Measurements from ENCODE around the gene PTPRE. TPM values are rescaled to one million over a fixed set of nuclear protein-coding genes. Genes with fewer than 3 reads are reported as not detected.

Gene PTPRE
- total RNA-seq, 3 donors from 2014 or later, result 11.8 to 42.9 (median 25.6) TPM

DNA sequence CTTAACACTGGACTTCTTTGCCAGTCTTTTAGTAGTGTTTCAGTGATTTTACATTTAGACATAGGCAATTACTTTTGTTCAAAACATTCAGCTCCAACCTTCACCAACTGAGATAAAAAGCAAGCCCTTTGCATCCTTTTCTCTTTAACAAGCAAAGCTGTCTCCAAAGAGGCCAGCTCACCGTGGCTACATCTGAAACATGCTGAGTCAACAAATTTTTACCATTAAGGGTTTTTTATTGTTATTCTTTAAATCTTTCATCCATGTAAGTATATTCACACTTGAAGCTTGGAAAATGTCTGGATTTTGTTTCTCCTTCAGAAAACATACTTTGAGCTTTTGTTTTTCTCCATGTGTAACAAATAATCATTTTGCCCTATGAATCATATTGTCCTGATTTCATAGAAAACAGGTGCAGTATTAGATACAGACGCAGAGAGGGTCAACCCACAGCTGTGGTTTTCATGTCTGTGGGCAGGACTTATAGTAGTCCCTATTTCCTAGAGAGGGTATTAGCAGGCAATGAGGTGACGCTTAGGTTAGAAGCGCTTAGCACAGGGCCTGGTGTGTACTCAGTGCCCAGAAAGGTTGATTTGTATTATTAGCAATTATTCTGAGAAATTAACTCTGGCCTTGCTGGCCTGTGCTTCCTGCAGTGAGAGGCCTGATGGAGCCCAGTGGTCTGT, 119.9 kb downstream of the PTPRE start:
- H3K27me3 ChIP-seq, result no peaks in the 10 kb centered on the region
- TF ChIP-seq POLR2A (IDR thresholded peaks at IDR 0.05) (no peak), POLR2AphosphoS5 (IDR thresholded peaks at IDR 0.05) (no peak)
- TF ChIP-seq, protein P1, sequence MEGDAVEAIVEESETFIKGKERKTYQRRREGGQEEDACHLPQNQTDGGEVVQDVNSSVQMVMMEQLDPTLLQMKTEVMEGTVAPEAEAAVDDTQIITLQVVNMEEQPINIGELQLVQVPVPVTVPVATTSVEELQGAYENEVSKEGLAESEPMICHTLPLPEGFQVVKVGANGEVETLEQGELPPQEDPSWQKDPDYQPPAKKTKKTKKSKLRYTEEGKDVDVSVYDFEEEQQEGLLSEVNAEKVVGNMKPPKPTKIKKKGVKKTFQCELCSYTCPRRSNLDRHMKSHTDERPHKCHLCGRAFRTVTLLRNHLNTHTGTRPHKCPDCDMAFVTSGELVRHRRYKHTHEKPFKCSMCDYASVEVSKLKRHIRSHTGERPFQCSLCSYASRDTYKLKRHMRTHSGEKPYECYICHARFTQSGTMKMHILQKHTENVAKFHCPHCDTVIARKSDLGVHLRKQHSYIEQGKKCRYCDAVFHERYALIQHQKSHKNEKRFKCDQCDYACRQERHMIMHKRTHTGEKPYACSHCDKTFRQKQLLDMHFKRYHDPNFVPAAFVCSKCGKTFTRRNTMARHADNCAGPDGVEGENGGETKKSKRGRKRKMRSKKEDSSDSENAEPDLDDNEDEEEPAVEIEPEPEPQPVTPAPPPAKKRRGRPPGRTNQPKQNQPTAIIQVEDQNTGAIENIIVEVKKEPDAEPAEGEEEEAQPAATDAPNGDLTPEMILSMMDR (IDR thresholded peaks at IDR 0.05), result no peak
- H3K36me3 ChIP-seq, result no peaks in the 10 kb centered on the region
- H3K4me3 ChIP-seq, result no peak overlapping the region
- H3K27ac ChIP-seq, result no peak overlapping the region
- H3K4me1 ChIP-seq, result no peaks in the 10 kb centered on the region
- no peaks in the 10 kb centered on the region for H3K9me3 ChIP-seq
- intact Hi-C loops (cut with DNase I; ENCODE audit: low total_unique reads), result no loop called here
- DNase-seq (ENCODE audit: low spot score in 2 of 2), result no peak

DNA sequence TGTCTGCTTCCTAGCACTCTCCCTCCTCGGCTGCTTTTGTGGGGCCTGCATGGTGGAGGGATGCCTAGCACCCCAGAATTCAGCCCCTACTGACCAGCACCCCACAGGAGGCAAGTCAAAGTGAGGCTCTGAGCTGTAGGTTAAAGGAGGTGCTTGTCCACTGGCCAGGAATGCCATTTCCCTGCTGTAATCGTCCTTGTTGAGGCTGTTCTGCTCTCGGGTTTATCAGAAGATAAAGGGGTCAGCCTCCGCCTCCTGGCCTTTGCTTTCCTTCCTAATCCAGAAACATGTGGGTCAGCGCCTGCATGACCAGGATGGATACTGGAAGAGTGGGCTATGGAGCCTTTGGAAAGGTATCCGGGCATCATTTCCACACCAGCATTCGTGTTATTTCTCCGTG, 120.4 kb downstream of the PTPRE start:
- no peaks in the 10 kb centered on the region for H3K9me3 ChIP-seq
- no peak overlapping the region for H3K27ac ChIP-seq
- H3K4me3 ChIP-seq, result no peak overlapping the region
- intact Hi-C loops (cut with DNase I; ENCODE audit: low total_unique reads), result no loop called here
- H3K4me1 ChIP-seq, result no peaks in the 10 kb centered on the region
- H3K36me3 ChIP-seq, result no peaks in the 10 kb centered on the region
- TF ChIP-seq POLR2AphosphoS5 (IDR thresholded peaks at IDR 0.05) (no peak), POLR2A (IDR thresholded peaks at IDR 0.05) (no peak)
- TF ChIP-seq, protein P1 (IDR thresholded peaks at IDR 0.05), result no peak
- H3K27me3 ChIP-seq, result no peaks in the 10 kb centered on the region
- DNase-seq (ENCODE audit: low spot score in 2 of 2), result no peak

DNA sequence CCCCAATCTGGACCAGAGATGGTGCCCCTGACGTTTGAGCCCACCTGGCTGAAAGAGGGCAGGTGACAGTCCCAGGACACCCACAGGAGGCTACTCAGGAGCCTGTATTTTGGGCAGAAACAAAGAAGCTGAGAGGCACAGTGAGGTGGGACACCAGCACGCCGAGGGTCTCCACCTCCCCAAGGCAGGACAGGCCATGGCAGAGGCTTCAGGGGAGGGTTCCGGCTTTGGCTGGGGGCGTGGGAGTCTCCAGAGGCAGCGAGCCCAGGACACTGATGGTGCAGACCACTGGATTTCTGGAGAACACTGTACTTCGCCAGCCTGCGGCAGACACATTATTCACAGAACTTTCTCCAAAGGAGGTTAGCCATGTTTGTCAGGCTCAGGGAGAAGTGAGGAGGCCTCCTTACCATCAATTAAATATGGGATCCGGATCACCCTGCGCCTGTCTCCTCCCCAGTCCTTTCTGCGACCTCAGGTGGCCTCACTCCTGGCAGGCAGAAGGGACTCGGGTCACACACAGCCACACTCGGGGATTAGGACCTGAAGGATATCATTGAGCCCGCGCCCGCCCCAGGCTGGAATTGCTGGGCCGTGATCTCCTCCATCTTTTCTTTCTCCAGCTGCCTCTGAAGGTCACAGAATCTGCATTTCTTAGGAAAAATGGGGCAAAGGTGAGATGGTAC, 121.1 kb downstream of the PTPRE start:
- TF ChIP-seq, protein P1 (IDR thresholded peaks at IDR 0.05), result no peak
- TF ChIP-seq POLR2AphosphoS5 (IDR thresholded peaks at IDR 0.05) (no peak), POLR2A (IDR thresholded peaks at IDR 0.05) (no peak)
- Histone ChIP-seq H3K9me3 (no peaks in the 10 kb centered on the region), H3K27ac (no peak overlapping the region), H3K27me3 (no peaks in the 10 kb centered on the region), H3K36me3 (no peaks in the 10 kb centered on the region), H3K4me1 (no peaks in the 10 kb centered on the region), H3K4me3 (no peak overlapping the region)
- no peak for DNase-seq (ENCODE audit: low spot score in 2 of 2)
- intact Hi-C loops (cut with DNase I; ENCODE audit: low total_unique reads), result no loop called here

DNA sequence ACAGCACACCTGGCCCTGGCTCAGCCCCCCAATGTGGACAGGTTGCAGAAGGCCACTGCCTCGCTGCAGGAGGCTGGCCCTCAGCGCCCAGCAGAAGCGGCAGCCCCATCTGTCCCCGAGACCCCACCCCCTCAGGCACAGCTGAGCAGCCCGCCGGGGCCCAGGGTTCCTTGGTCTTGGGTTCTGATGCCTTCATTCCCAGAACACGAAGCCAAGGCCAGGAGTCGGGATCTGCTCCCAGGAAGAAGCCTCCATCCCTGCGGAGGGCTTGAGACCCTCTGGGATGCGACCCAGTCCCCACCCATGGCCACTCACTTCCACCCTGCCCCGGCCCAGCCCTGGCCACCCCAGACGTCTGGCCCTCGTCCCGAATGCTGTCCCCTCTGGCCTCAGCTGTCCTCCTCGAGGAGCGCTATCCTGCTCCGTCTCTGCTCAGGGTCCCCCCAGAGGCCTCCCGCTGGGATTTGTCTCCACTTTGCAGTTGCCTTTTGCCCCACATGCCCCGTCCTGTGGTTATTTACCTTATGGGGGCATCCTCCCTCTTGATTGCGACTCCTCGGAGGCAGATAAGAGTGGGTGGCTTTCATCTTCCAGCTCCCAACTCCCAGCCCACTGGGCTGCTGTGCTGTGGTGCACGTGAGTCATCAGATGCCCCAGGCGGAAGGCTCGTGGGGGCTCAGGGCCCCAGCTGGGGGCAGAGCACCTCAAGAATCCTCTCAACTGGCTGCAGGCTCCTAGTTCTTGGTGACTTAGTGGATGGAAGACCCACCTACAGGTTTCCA, 121.8 kb downstream of the PTPRE start:
- H3K36me3 ChIP-seq, result no peaks in the 10 kb centered on the region
- intact Hi-C loops (cut with DNase I; ENCODE audit: low total_unique reads), result no loop called here
- H3K27me3 ChIP-seq, result no peaks in the 10 kb centered on the region
- no peaks in the 10 kb centered on the region for H3K4me1 ChIP-seq
- H3K9me3 ChIP-seq, result no peaks in the 10 kb centered on the region
- DNase-seq (ENCODE audit: low spot score in 2 of 2), result no peak
- no peak overlapping the region for H3K27ac ChIP-seq
- TF ChIP-seq POLR2A (IDR thresholded peaks at IDR 0.05) (no peak), POLR2AphosphoS5 (IDR thresholded peaks at IDR 0.05) (no peak)
- TF ChIP-seq, protein P1 (IDR thresholded peaks at IDR 0.05), result no peak
- H3K4me3 ChIP-seq, result no peak overlapping the region

GRCh38 chr10:128029290-128029651, 122.4 kb downstream of the PTPRE start:
- Histone ChIP-seq H3K27me3 (no peaks in the 10 kb centered on the region), H3K4me3 (no peak overlapping the region), H3K4me1 (no peaks in the 10 kb centered on the region), H3K9me3 (no peaks in the 10 kb centered on the region), H3K27ac (peak overlapping the region in 1 of 2 donors; percentile 26), H3K36me3 (no peaks in the 10 kb centered on the region)
- intact Hi-C loops (cut with DNase I; ENCODE audit: low total_unique reads), result no loop called here
- DNase-seq (ENCODE audit: low spot score in 2 of 2), result no peak
- TF ChIP-seq POLR2A (IDR thresholded peaks at IDR 0.05) (no peak), POLR2AphosphoS5 (IDR thresholded peaks at IDR 0.05) (no peak)
- TF ChIP-seq, protein P1 (IDR thresholded peaks at IDR 0.05), result no peak

Data from breast epithelium (tissue), 4 donors.